GM20000 (cell line): Measurements from ENCODE around the gene KIF16B.

Experiments used
- DNase-seq: peaks from one replicate; pipeline ENCODE4 v3.0.0; 2012; ENCODE audit warnings: low spot score
- CTCF ChIP-seq: IDR thresholded peaks from 2 replicates; pipeline ENCODE4 v1.5.1; 2012; ENCODE audit warnings: mild to moderate bottlenecking, control low read depth; ENCODE audit errors: extremely low read depth, missing control alignments

Gene KIF16B

DNA sequence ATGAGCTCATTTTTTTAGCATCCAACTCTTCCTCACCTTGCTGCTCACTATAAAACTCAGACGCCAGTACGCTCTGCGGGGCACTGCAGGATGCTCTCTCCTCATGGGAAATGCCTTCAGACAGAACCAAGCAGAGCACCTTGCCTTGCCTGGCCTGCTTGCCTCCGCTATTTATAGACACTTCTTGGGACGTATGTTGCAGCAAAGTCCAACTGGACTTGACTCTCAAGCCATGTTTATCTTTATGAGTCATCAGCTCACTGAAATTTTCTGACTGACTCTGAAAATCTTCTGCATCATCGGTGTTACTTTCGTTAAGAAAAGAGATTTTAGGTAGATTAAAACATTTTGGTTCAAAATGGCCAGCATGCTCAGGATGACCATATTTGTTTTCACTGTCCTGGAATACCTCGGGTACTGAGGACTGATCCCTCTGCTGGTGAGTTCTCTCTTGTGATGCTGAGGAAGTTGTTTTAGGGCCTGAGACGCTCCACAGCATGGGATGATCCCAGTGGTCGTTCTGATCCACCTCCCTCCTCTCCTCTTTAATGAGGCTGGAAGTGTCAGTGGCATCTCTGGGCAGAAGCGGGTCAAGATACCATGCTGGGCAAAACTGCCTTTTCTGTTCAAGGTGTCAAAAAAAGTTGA is 204.5 kb downstream of the KIF16B start:
- no peak for TF ChIP-seq CTCF
- no peak for DNase-seq

- TF ChIP-seq CTCF = no peak
- DNase-seq = no peak
Measured at GRCh38 chr20:16367948-16368560, 205.2 kb downstream of the KIF16B start.

GRCh38 chr20:16366529-16366928 is 206.7 kb downstream of the KIF16B start:
- no peak for DNase-seq
- no peak for TF ChIP-seq CTCF

DNA sequence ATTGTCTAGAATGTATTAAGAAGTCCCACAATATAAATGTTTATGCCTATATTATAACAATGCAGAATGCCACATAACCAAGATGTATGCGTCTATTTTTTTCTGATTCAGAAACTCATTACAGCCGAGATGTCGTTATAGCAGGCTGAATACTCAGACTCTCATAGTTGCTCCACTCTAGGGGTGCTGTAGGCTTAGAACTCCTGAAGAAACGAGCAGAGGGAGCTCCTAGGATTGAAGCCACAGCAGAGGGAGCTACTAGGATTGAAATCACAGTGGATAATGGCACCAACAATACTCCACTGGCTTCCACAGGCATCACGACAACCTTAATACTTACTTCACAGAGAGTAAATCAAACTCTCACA is 208.9 kb downstream of the KIF16B start:
- TF ChIP-seq CTCF = no peak
- DNase-seq = no peak

- DNase-seq = no peak
- no peak for TF ChIP-seq CTCF
Measured at GRCh38 chr20:16363506-16364319, 209.5 kb downstream of the KIF16B start.

DNA sequence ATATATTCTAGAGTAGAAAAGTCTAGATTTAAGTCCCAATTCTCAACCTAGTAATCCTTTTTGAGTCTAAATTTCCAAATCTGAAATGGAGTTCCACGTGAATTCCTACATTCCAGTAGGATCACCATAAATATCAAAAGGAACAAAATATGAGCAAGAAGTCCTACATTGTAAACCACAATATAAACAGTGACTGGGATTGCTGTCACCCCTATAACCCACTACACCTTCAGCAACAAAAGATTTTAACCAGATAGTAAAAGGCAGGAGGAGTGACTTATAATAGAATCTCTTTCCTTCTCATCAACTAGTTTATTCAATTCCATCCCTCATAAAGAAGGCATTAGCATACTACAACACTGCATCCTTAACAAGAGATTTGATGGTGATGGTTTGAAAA is 210.6 kb downstream of the KIF16B start:
- TF ChIP-seq CTCF = no peak
- DNase-seq = no peak

DNA sequence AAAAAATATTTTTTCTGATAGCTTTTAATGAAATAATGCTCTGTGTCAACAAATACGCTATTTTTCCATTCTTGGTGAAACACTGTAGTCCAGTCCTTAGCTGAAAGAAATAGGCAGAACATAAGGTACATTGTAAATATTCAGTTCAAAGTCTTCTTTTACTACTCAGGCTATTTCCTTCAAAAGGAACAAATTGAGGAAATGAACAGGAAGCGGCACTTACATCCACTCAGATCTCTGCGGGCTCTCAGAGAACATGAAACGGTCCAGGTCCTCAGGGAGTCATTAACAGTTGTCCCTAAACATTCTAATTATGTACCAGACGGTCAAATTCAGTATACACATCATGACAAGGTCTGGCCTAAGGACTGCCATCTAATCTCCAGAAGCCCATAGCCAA is 212.6 kb downstream of the KIF16B start:
- TF ChIP-seq CTCF = no peak
- DNase-seq = no peak
